ENCODE data around the gene ANKRD33B.
A peak's percentile ranks its signal among the peaks of the same experiment; 100 is the strongest.

Gene ANKRD33B

DNA sequence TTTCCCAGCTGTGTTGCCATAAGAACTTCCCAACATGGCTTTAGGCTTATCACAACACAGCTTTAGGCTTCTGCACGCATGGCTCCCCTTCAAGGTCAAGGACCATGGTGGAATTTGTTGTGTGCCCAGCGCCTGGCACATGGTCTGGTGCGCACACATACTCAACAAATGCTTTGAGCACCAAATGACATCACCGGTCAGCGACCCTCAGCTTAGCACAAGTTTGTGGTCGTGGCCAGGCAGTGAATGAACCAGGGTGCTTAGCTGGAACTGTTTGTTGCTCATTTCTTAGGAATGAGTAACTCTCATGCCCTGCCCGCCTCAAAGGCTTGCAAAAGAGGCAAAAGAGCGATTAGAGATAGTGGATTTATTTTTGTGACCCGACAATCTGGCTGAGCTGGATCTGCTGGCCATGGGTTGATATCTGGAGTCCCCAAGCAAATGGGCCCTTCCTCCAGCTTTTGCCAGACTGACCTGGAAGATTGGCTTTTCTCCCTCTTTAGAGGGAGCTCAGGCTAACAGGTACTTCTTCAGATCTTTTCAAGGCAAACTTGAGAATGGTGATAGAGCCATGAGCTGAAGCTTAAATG is 138.3 kb downstream of the ANKRD33B start:
- TF ChIP-seq, protein P1, sequence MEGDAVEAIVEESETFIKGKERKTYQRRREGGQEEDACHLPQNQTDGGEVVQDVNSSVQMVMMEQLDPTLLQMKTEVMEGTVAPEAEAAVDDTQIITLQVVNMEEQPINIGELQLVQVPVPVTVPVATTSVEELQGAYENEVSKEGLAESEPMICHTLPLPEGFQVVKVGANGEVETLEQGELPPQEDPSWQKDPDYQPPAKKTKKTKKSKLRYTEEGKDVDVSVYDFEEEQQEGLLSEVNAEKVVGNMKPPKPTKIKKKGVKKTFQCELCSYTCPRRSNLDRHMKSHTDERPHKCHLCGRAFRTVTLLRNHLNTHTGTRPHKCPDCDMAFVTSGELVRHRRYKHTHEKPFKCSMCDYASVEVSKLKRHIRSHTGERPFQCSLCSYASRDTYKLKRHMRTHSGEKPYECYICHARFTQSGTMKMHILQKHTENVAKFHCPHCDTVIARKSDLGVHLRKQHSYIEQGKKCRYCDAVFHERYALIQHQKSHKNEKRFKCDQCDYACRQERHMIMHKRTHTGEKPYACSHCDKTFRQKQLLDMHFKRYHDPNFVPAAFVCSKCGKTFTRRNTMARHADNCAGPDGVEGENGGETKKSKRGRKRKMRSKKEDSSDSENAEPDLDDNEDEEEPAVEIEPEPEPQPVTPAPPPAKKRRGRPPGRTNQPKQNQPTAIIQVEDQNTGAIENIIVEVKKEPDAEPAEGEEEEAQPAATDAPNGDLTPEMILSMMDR (conservative IDR thresholded peaks at IDR 0.05; ENCODE audit: control insufficient read depth, insufficient read depth, low read depth, low read length): no peak
- no peak overlapping the region for H3K4me3 ChIP-seq (ENCODE audit: control insufficient read depth, low read depth, low read length)
- peak; percentile 90 for DNase-seq (ENCODE audit: low read depth)

DNA sequence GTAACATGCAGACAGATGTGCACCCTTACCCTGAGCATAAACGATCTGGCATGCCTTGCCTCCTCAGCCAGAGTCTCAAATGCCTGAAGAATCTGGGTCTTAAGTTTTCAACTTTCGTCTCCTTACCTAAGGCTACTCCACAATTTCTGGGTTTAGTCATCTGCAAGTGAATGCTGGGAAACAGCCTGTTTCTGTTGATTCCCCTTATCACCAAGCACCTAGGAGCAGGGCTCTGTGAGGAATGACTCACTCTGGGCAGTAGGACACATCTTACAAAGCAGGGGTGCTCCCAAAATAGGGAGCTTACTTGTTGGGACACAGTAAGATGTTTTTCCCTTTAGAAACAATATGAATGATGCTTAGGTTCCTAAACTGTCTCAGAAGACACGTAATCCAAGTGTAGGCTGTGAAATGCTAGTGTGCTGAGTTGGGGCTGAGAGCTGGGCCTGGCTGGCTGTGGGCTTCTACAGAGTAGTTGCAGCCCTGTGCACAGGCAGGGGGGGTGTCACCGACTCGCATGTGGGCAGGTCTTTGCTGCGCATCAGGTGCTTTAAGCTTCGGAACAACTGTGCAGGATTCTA is 139.1 kb downstream of the ANKRD33B start:
- TF ChIP-seq, protein P1 (conservative IDR thresholded peaks at IDR 0.05; ENCODE audit: control insufficient read depth, insufficient read depth, low read depth, low read length): no peak
- H3K4me3 ChIP-seq (ENCODE audit: control insufficient read depth, low read depth, low read length): no peak overlapping the region
- peak; percentile 54 for DNase-seq (ENCODE audit: low read depth)

DNA sequence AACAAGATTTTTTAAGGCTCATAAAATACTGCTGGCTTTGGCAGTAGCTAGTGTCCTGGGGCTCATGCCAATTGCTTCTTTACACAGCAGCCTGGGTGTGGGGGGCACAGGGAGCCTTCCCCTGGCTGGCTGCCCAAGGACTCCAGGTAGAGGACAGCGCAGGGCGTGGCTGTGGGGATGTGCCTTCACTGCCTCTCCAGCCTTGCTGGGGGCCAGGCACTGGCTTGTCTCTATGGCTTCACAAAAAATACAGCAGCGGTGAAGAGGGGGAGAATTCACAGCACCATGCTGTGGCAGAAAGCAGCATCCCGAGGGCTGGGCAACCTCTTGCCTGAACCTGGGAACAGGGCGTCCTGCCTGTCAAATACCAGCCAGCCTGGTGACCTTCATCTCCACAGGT is 139.8 kb downstream of the ANKRD33B start:
- DNase-seq (ENCODE audit: low read depth): no peak
- TF ChIP-seq, protein P1 (conservative IDR thresholded peaks at IDR 0.05; ENCODE audit: control insufficient read depth, insufficient read depth, low read depth, low read length): no peak
- H3K4me3 ChIP-seq (ENCODE audit: control insufficient read depth, low read depth, low read length): no peak overlapping the region

DNA sequence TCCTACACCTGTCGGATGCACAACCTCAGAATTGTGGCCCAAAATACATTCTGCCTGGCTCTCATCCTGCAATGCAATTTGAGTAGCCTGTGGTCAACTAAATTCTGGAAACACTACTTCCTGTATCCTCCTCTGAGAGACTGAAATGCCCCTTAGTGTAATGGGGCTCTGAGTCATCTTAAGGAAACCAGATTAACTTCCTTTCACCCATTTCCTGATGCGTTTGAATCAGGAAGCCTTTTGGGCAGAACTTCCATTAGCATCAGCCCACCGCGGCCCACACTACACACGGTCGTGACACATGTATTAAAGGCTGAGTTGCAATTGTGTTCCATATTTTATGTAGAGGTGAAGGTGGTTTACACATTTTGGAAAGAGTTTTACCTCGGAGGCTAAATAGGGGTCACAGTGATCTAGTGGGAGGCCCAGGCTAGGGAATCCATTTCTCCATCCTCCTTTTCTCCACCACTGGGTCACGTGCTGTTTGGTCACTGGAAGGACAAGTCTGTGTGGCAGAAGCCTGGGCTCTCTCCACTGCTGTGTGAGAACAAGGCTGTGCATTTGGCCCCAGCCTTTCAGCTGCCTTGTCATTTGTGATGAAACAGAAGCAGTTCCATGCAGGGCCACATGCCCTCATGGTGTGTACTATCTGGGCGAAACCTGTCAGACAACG is 141.2 kb downstream of the ANKRD33B start:
- TF ChIP-seq, protein P1 (conservative IDR thresholded peaks at IDR 0.05; ENCODE audit: control insufficient read depth, insufficient read depth, low read depth, low read length): no peak
- H3K4me3 ChIP-seq (ENCODE audit: control insufficient read depth, low read depth, low read length): no peak overlapping the region
- peak; percentile 85 for DNase-seq (ENCODE audit: low read depth)

DNA sequence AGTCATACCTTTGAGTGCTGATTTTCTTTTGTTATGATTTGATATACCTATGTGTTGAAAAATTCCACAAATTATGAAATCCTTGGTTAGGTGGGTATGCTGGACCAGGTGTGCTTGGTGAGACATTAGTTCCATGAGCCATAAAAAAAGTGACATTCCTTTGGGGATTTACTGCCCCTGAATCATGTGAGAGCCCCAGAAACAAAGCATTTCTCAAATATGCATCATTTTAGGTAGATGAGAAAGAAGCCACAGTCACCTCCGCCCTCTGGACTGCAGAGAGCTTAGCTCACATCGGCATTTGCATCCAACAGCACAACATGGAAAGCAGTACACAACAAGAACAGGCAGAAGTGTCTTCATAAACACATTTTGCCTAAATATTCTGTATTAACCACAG is 141.9 kb downstream of the ANKRD33B start:
- DNase-seq (ENCODE audit: low read depth): no peak
- H3K4me3 ChIP-seq (ENCODE audit: control insufficient read depth, low read depth, low read length): no peak overlapping the region
- TF ChIP-seq, protein P1 (conservative IDR thresholded peaks at IDR 0.05; ENCODE audit: control insufficient read depth, insufficient read depth, low read depth, low read length): no peak

DNA sequence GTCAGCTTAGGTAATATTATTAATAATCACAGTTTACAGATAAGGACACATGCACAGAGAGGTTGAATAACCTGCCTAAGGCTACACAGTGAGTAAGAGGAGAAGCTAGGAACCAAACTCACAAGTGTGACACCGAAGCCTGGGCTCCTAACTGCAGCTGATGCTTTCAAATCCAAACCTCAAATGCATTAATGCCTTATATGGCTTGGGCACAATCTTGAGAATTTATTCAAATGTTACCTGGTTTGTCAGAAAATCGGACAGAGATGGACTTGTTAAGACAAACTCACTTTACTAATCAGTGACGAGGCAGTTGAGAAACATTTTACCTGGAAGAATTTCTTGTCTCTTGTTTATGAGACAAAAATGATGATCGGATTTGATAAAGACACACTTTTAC is 142.5 kb downstream of the ANKRD33B start:
- no peak for DNase-seq (ENCODE audit: low read depth)
- TF ChIP-seq, protein P1 (conservative IDR thresholded peaks at IDR 0.05; ENCODE audit: control insufficient read depth, insufficient read depth, low read depth, low read length): no peak
- H3K4me3 ChIP-seq (ENCODE audit: control insufficient read depth, low read depth, low read length): no peak overlapping the region

All from fibroblast of mammary gland (primary cell).